ENCODE measurements around the gene NTRK2.
"Not testable (repeated sequence)": the region's sequence is repeated elsewhere in the genome, so short reads cannot be mapped to it uniquely, and the experiment has no call there.

NTRK2 gene

GRCh38 chr9:85040821-85041465 is 371.4 kb downstream of the NTRK2 start:
- no peak for DNase-seq

- DNase-seq = no peak
Measured at GRCh38 chr9:85041466-85042137, 372.1 kb downstream of the NTRK2 start.

DNA sequence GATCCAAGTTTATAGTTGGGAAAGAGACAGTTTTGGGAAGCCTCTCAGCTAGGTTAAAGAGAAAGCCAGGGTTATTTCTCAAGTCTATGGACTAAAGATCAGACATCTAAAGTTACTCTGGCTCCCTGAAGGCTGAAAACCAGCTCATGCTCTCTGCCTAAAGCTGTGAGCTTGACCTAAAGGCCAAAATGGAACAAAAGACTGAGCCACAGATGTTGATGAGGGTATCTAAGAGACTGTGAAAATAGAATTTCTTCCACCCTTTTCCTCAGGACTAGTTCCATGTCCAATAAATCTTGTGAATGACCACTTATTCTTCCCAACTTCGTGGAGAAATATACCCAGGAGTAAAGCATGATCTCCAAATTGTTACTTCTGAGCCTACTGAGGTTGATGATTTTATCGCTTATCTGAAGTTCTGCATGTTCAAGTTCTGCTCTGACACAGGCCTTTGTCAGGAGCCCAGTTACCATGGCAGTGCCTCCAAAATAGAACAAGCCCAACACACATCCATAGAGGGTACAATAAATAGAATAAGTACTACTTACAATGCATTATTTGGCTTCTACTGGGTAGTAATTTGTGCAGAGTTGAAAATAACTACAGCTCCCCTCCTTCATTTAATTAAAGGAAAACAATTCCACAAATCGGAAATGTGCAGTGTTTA is 373.6 kb downstream of the NTRK2 start:
- no peak for DNase-seq

DNA sequence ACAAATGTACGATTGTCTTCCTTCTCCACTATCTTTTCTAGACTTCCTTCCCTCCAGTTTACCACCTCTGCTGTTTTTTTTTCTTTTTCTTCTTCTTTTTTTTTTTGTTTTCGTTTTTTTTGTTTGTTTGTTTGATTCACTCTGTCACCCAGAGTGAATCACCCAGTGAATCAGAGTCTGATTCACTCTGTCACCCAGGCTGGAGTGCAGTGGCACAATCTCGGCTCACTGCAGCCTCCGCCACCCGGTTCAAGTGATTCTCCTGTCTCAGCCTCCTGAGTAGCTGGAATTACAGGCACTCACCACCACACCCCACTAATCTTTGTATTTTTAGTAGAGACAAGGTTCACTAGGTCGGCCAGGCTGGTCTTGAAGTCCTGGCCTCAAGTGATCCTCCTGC is 375.7 kb downstream of the NTRK2 start:
- no peak for DNase-seq

GRCh38 chr9:85046475-85046874 is 376.9 kb downstream of the NTRK2 start:
- no peak for DNase-seq

DNA sequence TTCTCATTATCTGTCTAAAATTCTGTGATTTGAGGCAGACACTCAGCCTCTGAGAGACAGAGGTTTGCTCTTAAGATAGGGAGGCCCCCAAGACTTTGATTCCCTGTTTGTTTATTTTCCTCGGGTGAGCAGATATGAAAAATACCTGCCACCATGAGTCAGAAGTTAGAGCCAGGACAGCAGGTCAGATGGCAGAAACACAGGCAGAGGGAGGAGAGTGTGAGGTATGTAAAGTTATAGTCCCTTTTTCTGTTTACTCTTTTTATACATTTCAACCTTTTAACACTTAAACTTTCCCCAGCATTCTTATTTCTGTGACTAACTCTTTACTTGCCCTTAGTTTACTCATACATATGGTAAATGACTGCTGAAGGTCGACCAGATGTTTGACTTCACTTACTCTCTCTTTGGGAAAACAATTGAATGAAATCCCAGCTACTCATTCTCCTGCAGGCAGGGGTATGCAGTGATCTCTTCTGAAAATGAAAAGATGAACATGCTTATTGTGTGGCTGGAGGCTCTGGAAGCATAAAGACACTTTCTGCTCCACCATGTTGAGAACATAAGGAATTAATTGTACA is 383.8 kb downstream of the NTRK2 start:
- DNase-seq = no peak

GRCh38 chr9:85054017-85054416 is 384.5 kb downstream of the NTRK2 start:
- no peak for DNase-seq

DNA sequence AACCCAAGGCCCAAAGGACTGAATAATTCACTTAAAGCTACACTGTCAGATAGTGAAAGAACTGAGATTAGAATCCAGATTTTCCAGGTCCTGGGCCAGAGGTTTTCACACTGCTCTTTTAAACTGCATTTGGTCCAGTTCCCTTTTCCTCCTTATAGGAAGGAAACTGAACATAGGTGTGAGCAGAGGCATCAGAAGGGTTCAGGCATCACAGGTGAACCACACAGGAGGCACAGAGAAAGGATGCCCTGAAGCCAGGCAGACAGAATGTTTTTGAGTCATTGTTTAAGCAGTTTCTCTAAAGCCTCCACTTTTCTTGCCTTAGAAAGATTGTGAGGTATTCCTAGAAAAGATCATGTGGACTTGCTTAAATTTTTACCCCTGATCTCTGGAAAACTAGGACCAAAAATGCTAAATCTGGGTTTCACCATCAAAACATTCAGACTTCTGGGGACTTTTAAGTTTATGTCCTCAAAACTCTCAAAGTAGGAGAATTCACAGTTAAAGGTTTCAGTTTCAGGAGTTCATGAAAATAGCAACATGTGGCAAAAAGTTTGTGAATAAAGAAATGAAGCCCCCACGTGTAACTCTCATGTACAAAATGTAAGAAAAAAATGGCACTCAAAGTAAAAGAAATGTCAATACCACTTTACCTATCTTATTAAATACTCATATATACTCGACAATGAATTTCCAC is 386.1 kb downstream of the NTRK2 start:
- no peak for DNase-seq

DNA sequence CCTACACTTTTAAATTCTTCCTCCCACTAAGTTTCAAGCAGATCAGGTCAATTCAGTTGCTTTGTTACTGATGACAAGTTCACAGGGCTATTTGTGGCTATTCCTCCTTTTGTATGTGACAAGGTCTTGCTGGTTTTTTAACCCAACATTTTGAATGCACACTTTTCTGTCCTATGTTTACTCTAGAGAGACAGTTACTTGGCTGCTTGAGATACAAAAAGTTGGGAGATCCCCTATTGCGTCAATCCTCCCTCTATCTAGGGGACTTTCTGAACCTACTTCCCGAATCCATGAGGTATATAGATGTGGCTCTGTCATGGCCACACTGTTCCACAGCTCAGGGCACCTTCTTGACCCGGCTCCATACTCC is 386.7 kb downstream of the NTRK2 start:
- DNase-seq = no peak

- DNase-seq = no peak
Measured at GRCh38 chr9:85061969-85062368, 392.4 kb downstream of the NTRK2 start.

GRCh38 chr9:85062385-85063022 is 393.0 kb downstream of the NTRK2 start:
- DNase-seq = no peak

- DNase-seq = no peak
Measured at GRCh38 chr9:85064811-85065371, 395.4 kb downstream of the NTRK2 start.

DNA sequence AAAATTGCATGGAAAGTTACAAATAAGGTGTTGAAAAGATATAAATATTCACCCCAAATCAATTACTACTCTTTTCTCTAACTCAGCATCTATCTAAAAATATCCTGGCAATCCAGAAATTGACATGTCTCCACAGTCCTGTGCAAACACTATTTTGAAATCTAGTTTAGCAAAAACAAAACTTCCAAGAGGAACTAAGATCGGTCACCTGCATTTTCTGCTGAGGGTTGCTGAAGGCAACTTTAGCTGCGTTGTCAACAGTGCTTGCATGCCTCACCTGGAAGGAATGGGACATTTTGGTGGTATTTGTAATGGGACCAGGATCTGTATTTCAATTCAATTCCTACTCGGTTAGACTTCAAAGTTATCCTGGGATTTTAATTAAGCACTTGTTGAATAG is 398.3 kb downstream of the NTRK2 start:
- DNase-seq = no peak

DNA sequence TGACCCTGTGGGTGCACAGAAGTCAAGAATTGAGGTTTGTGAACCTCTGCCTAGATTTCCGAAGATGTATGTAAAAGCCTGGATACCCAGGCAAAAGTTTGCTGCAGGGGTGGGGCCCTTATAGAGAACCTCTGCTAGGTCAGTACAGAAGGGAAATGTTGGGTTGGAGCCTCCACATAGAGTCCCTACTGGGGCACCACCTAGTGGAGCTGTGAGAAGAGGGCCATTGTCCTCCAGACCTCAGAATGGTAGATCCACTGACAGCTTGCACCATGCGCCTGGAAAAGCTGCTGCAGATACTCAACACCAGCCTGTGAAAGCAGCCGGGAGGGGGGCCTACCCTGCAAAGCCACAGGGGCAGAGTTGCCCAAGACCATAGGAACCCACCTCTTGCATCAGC is 399.9 kb downstream of the NTRK2 start:
- DNase-seq = not testable (repeated sequence)

All from activated CD8-positive, alpha-beta memory T cell treated with anti-CD3 and anti-CD28 coated beads, Interleukin-2, amount 50 U/mL, for 4 hours (primary cell).